GM12891 (cell line): ENCODE data around the gene OXCT2.

Experiments
- PAX5 ChIP-seq: IDR thresholded peaks from 2 replicates; pipeline ENCODE4 v1.6.1; 2011; ENCODE audit warnings: low read length, moderate library complexity, mild to moderate bottlenecking; ENCODE audit not compliant: insufficient read depth, severe bottlenecking
- POLR2A ChIP-seq: IDR thresholded peaks from 2 replicates; pipeline ENCODE4 v1.6.1; 2011; ENCODE audit warnings: low read depth, low read length, control low read depth
- POLR2AphosphoS5 ChIP-seq: IDR thresholded peaks from 2 replicates; pipeline ENCODE4 v1.6.1; 2011; ENCODE audit warnings: low read depth, low read length, control low read depth
- SPI1 ChIP-seq: IDR thresholded peaks from 2 replicates; pipeline ENCODE4 v1.6.1; 2011; ENCODE audit warnings: low read depth, low read length, control low read depth

- TF ChIP-seq POLR2AphosphoS5 (no peak), POLR2A (no peak), PAX5 (no peak), SPI1 (no peak)
Measured at GRCh38 chr1:39779821-39780220, 8.7 kb upstream of the OXCT2 start.
